GM12878 (cell line): ENCODE measurements around the gene EPGN.

Source experiments
- ATF3 ChIP-seq: IDR thresholded peaks from 2 replicates; pipeline ENCODE4 v1.6.1; 2011; ENCODE audit warnings: low read depth, mild to moderate bottlenecking, low read length, moderate library complexity, borderline replicate concordance; ENCODE audit errors: extremely low read depth
- CEBPZ ChIP-seq: fragments of 150-350 bp; IDR thresholded peaks from 2 replicates; pipeline ENCODE4 v1.6.1; 2016; ENCODE audit warnings: low read depth, low read length
- CTCF ChIP-seq, 3 experiments: IDR thresholded peaks in 2 of 3; conservative IDR thresholded peaks in 1 of 3; 2 replicates each; pipeline ENCODE4 v1.5.1; 2011; ENCODE audit warnings: low read depth in 3 of 3, low read length in 3 of 3, mild to moderate bottlenecking in 3 of 3, control low read depth in 2 of 3, moderate library complexity in 2 of 3, inconsistent platforms in 1 of 3, mixed read lengths in 1 of 3; ENCODE audit not compliant: control insufficient read depth in 2 of 3, insufficient read depth in 1 of 3; ENCODE audit errors: extremely low read depth in 1 of 3
- EP300 ChIP-seq, 2 experiments: fragments of 150-350 bp in 1 of 2; IDR thresholded peaks; 2 replicates each; pipeline ENCODE4 v1.6.1; 2011 to 2012; ENCODE audit warnings: low read depth in 2 of 2, low read length in 2 of 2, borderline replicate concordance in 1 of 2, improper control_type of control experiment in 1 of 2, inconsistent platforms in 1 of 2; ENCODE audit not compliant: control insufficient read depth in 1 of 2
- POLR2A ChIP-seq: IDR thresholded peaks from 2 replicates; pipeline ENCODE4 v1.6.1; 2011; ENCODE audit warnings: low read depth, mild to moderate bottlenecking, low read length
- POLR2AphosphoS5 ChIP-seq: IDR thresholded peaks from 2 replicates; pipeline ENCODE4 v1.6.1; 2011; ENCODE audit warnings: mild to moderate bottlenecking, low read length, inconsistent platforms
- SPI1 ChIP-seq: IDR thresholded peaks from 2 replicates; pipeline ENCODE4 v1.6.1; 2011; ENCODE audit warnings: low read depth, mild to moderate bottlenecking, low read length, moderate library complexity, borderline replicate concordance; ENCODE audit not compliant: insufficient read depth
- SRF ChIP-seq, 2 experiments: IDR thresholded peaks; 2 replicates each; pipeline ENCODE4 v1.6.1; 2011; ENCODE audit warnings: low read depth in 2 of 2, low read length in 2 of 2, mild to moderate bottlenecking in 1 of 2, moderate library complexity in 1 of 2
- SUZ12 ChIP-seq: fragments of 200-600 bp; sonication (generic); IDR thresholded peaks from one replicate; pipeline ENCODE4 v1.6.1; 2018; ENCODE audit warnings: antibody characterized with exemption, mild to moderate bottlenecking; ENCODE audit not compliant: unreplicated experiment
- TCF7 ChIP-seq: IDR thresholded peaks from 2 replicates; pipeline ENCODE4 v1.6.1; 2014; ENCODE audit warnings: antibody characterized with exemption, borderline replicate concordance
- ZBTB33 ChIP-seq: fragments of 450-650 bp; IDR thresholded peaks from 2 replicates; pipeline ENCODE4 v1.6.1; 2017; ENCODE audit warnings: mild to moderate bottlenecking
- ZNF207 ChIP-seq: fragments of 450-650 bp; IDR thresholded peaks from 2 replicates; pipeline ENCODE4 v1.6.1; 2014; ENCODE audit warnings: antibody characterized with exemption, mild to moderate bottlenecking, borderline replicate concordance
- ZNF24 ChIP-seq: fragments of 450-650 bp; IDR thresholded peaks from 2 replicates; pipeline ENCODE4 v1.6.1; 2017; ENCODE audit warnings: antibody characterized with exemption, mild to moderate bottlenecking

GRCh38 chr4:74309223-74309622, 953 bp downstream of the EPGN start:
- TF ChIP-seq EP300 (IDR thresholded peaks at IDR 0.05; ENCODE audit: borderline replicate concordance in 1 of 2, control insufficient read depth in 1 of 2, low read depth in 2 of 2, low read length in 2 of 2) = no peak
- no peak for TF ChIP-seq POLR2AphosphoS5
- no peak for TF ChIP-seq POLR2A
- no peak for TF ChIP-seq ZNF207
- no peak for TF ChIP-seq CTCF (IDR thresholded peaks at IDR 0.05 in 2 of 3, conservative IDR thresholded peaks at IDR 0.05 in 1 of 3; ENCODE audit: control insufficient read depth in 2 of 3, extremely low read depth in 1 of 3, insufficient read depth in 1 of 3, low read depth in 3 of 3, low read length in 3 of 3)
- TF ChIP-seq ZNF24 = no peak
- TF ChIP-seq CEBPZ = no peak
- no peak for TF ChIP-seq SPI1
- no peak for TF ChIP-seq ATF3
- no peak for TF ChIP-seq SUZ12
- no peak for TF ChIP-seq TCF7
- no peak for TF ChIP-seq SRF (IDR thresholded peaks at IDR 0.05; ENCODE audit: low read depth in 2 of 2, low read length in 2 of 2)
- no peak for TF ChIP-seq ZBTB33
